Measurements from ENCODE around the gene RBFOX2. TPM values are rescaled to one million over a fixed set of nuclear protein-coding genes. Genes with fewer than 3 reads are reported as not detected.

The RBFOX2 gene
- total and polyA plus RNA-seq, 2 donors (not counting 1 experiment from before 2014, with no cell fraction given) = 173 to 190 TPM

DNA sequence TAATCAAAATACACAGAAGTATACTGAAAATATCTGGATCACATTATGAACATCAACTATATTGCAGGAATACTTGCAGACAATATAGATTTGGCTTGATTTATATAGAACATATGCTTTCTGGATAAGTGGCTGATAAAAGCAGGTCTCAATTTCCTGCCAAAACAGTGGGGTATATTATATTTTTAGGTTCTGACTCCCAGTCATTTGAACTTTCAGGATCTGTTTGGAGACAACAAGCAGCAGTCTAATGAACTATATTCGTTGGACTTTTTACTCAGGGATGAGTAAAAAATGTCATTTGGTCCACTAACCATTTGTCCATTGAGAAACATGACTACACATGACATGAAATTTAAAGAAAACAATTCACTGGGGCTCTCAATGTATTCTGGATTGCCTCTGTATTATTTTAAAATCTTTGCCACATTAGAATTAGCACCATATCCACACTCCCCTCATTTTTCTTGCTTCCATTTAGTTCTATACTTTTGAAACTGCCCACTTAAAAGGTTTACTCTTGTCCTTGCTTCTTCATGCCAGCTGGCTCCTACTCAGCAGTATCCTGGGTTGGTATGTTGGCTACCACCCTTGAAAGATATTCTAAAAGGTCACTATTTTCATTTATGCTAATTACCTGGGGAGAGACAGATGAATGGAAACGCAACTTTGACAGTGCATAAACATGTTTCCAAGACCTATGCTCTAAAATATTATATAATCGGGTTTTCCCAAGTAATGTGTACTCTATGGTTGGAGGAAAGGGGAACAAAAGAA is 157.9 kb downstream of the RBFOX2 start:
- Histone ChIP-seq H3K9me3 (ENCODE audit: control insufficient read depth, insufficient read depth, low read depth, low read length) (no peaks in the 10 kb centered on the region), H3K9ac (ENCODE audit: insufficient read depth, low read length) (no peak overlapping the region), H2AFZ (ENCODE audit: low read length) (no peak overlapping the region), H3K4me3 (replicated peaks in 1 of 4; ENCODE audit: control extremely low read depth in 1 of 4, insufficient read depth in 1 of 4, low read depth in 3 of 4, low read length in 4 of 4) (no peak overlapping the region), H3K4me1 (ENCODE audit: control insufficient read depth, extremely low read depth, insufficient read depth, low read length) (no peaks in the 10 kb centered on the region), H3K4me2 (ENCODE audit: extremely low read depth, insufficient read depth, low read length) (no peak overlapping the region), H4K20me1 (ENCODE audit: control insufficient read depth, extremely low read depth, insufficient read depth, low read length) (no peaks in the 10 kb centered on the region), H3K36me3 (ENCODE audit: control insufficient read depth, insufficient read depth, low read length) (no peaks in the 10 kb centered on the region), H3K27me3 (ENCODE audit: control insufficient read depth, insufficient read depth, low read length) (no peaks in the 10 kb centered on the region), H3K27ac (ENCODE audit: insufficient read depth, low read length) (no peak overlapping the region), H3K79me2 (ENCODE audit: control insufficient read depth, insufficient read depth, low read length) (peaks cover 13% of the 10 kb centered on the region)
- no peak for TF ChIP-seq CTCF (conservative IDR thresholded peaks at IDR 0.05 in 1 of 2, IDR thresholded peaks at IDR 0.05 in 1 of 2; ENCODE audit: low read depth in 1 of 2, low read length in 2 of 2)
- no peak for TF ChIP-seq EZH2 (IDR thresholded peaks at IDR 0.05; ENCODE audit: low read length, missing control alignments)
- DNase-seq (ENCODE audit: low read depth in 2 of 2) = no peak

- H3K79me2 ChIP-seq (ENCODE audit: control insufficient read depth, insufficient read depth, low read length) = peaks cover 14% of the 10 kb centered on the region
- no peaks in the 10 kb centered on the region for H3K27me3 ChIP-seq (ENCODE audit: control insufficient read depth, insufficient read depth, low read length)
- H3K27ac ChIP-seq (ENCODE audit: insufficient read depth, low read length) = no peak overlapping the region
- no peaks in the 10 kb centered on the region for H3K9me3 ChIP-seq (ENCODE audit: control insufficient read depth, insufficient read depth, low read depth, low read length)
- H3K9ac ChIP-seq (ENCODE audit: insufficient read depth, low read length) = no peak overlapping the region
- peak in 1 of 2 donors; percentile 66 for DNase-seq (ENCODE audit: low read depth in 2 of 2)
- no peak for TF ChIP-seq CTCF (conservative IDR thresholded peaks at IDR 0.05 in 1 of 2, IDR thresholded peaks at IDR 0.05 in 1 of 2; ENCODE audit: low read depth in 1 of 2, low read length in 2 of 2)
- TF ChIP-seq EZH2 (IDR thresholded peaks at IDR 0.05; ENCODE audit: low read length, missing control alignments) = no peak
- H3K4me2 ChIP-seq (ENCODE audit: extremely low read depth, insufficient read depth, low read length) = no peak overlapping the region
- peaks cover 2% of the 10 kb centered on the region for H3K4me1 ChIP-seq (ENCODE audit: control insufficient read depth, extremely low read depth, insufficient read depth, low read length)
- H2AFZ ChIP-seq (ENCODE audit: low read length) = no peak overlapping the region
- no peak overlapping the region for H3K4me3 ChIP-seq (replicated peaks in 1 of 4; ENCODE audit: control extremely low read depth in 1 of 4, insufficient read depth in 1 of 4, low read depth in 3 of 4, low read length in 4 of 4)
- H4K20me1 ChIP-seq (ENCODE audit: control insufficient read depth, extremely low read depth, insufficient read depth, low read length) = no peaks in the 10 kb centered on the region
- H3K36me3 ChIP-seq (ENCODE audit: control insufficient read depth, insufficient read depth, low read length) = no peaks in the 10 kb centered on the region
These were observed 159.7 kb downstream of the RBFOX2 start for GRCh38 chr22:35868938-35869337.

DNA sequence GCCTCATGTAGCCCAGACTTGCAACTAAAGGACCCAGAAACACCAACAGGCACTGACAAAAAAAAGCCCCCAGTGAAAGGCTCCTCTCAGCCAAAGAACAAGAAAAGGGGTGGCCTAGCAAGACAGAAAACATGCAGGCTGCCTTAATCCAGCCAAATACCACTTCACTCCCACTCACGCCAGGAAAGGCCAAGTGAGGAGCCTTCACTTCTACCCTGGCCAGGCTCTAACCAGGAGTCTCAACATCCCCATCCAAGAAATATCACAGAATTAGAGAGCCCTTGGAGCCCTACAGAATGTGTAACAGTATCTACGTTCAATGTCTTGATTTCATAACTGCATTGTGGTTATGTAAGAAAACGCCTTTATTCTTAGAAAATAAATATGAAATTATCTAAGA is 162.0 kb downstream of the RBFOX2 start:
- Histone ChIP-seq H2AFZ (ENCODE audit: low read length) (no peak overlapping the region), H3K27ac (ENCODE audit: insufficient read depth, low read length) (no peak overlapping the region), H3K4me3 (replicated peaks in 1 of 4; ENCODE audit: control extremely low read depth in 1 of 4, insufficient read depth in 1 of 4, low read depth in 3 of 4, low read length in 4 of 4) (no peak overlapping the region), H3K4me2 (ENCODE audit: extremely low read depth, insufficient read depth, low read length) (no peak overlapping the region), H4K20me1 (ENCODE audit: control insufficient read depth, extremely low read depth, insufficient read depth, low read length) (no peaks in the 10 kb centered on the region), H3K4me1 (ENCODE audit: control insufficient read depth, extremely low read depth, insufficient read depth, low read length) (peaks cover 2% of the 10 kb centered on the region), H3K9ac (ENCODE audit: insufficient read depth, low read length) (no peak overlapping the region), H3K27me3 (ENCODE audit: control insufficient read depth, insufficient read depth, low read length) (no peaks in the 10 kb centered on the region), H3K79me2 (ENCODE audit: control insufficient read depth, insufficient read depth, low read length) (peaks cover 21% of the 10 kb centered on the region), H3K36me3 (ENCODE audit: control insufficient read depth, insufficient read depth, low read length) (no peaks in the 10 kb centered on the region), H3K9me3 (ENCODE audit: control insufficient read depth, insufficient read depth, low read depth, low read length) (no peaks in the 10 kb centered on the region)
- TF ChIP-seq CTCF (conservative IDR thresholded peaks at IDR 0.05 in 1 of 2, IDR thresholded peaks at IDR 0.05 in 1 of 2; ENCODE audit: low read depth in 1 of 2, low read length in 2 of 2) (no peak), EZH2 (IDR thresholded peaks at IDR 0.05; ENCODE audit: low read length, missing control alignments) (no peak)
- DNase-seq (ENCODE audit: low read depth in 2 of 2) = peak in 1 of 2 donors; percentile 55

All from fibroblast of lung (primary cell).